Loucy (cell line): ENCODE data around the gene CNTF.

Experiments used
- EZH2phosphoT487 ChIP-seq: fragments of 200-600 bp; IDR thresholded peaks from 2 replicates; pipeline ENCODE4 v1.6.1; 2018; ENCODE audit warnings: antibody characterized with exemption, mild to moderate bottlenecking, moderate library complexity, borderline replicate concordance
- TF ChIP-seq, protein P1 (sequence below): fragments of 200-600 bp; sonication (generic); conservative IDR thresholded peaks from 2 replicates; pipeline ENCODE4 v1.5.1; 2014; ENCODE audit warnings: mild to moderate bottlenecking, antibody characterized with exemption, low read length

- TF ChIP-seq, protein P1, sequence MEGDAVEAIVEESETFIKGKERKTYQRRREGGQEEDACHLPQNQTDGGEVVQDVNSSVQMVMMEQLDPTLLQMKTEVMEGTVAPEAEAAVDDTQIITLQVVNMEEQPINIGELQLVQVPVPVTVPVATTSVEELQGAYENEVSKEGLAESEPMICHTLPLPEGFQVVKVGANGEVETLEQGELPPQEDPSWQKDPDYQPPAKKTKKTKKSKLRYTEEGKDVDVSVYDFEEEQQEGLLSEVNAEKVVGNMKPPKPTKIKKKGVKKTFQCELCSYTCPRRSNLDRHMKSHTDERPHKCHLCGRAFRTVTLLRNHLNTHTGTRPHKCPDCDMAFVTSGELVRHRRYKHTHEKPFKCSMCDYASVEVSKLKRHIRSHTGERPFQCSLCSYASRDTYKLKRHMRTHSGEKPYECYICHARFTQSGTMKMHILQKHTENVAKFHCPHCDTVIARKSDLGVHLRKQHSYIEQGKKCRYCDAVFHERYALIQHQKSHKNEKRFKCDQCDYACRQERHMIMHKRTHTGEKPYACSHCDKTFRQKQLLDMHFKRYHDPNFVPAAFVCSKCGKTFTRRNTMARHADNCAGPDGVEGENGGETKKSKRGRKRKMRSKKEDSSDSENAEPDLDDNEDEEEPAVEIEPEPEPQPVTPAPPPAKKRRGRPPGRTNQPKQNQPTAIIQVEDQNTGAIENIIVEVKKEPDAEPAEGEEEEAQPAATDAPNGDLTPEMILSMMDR: no peak
- no peak for TF ChIP-seq EZH2phosphoT487
These were observed 6.0 kb downstream of the CNTF start for GRCh38 chr11:58628446-58628845.
